BE2C (cell line): ENCODE data around the gene SPCS3.

ENCODE experiments used
- DNase-seq: peaks from one replicate; pipeline ENCODE4 v3.0.0-alpha.2; 2020
- H3K27me3 ChIP-seq: fragments of 250-450 bp; sonication (Bioruptor Pico); 2 replicates; pipeline ENCODE4 v1.5.1; 2020; ENCODE audit warnings: mild to moderate bottlenecking
- H3K36me3 ChIP-seq: fragments of 250-450 bp; sonication (Bioruptor Pico); 2 replicates; pipeline ENCODE4 v1.5.1; 2020; ENCODE audit warnings: mild to moderate bottlenecking
- H3K4me1 ChIP-seq: fragments of 250-450 bp; sonication (Bioruptor Pico); 2 replicates; pipeline ENCODE4 v1.5.1; 2020
- H3K4me3 ChIP-seq: 2 replicates; pipeline ENCODE4 v1.5.1; 2011; ENCODE audit warnings: low read depth, low read length
- H3K9me3 ChIP-seq: fragments of 250-450 bp; sonication (Bioruptor Pico); 2 replicates; pipeline ENCODE4 v1.5.1; 2020
- CTCF ChIP-seq: IDR thresholded peaks from 2 replicates; pipeline ENCODE4 v1.5.1; 2012; ENCODE audit warnings: mild to moderate bottlenecking, low read depth, low read length

SPCS3 gene

DNA sequence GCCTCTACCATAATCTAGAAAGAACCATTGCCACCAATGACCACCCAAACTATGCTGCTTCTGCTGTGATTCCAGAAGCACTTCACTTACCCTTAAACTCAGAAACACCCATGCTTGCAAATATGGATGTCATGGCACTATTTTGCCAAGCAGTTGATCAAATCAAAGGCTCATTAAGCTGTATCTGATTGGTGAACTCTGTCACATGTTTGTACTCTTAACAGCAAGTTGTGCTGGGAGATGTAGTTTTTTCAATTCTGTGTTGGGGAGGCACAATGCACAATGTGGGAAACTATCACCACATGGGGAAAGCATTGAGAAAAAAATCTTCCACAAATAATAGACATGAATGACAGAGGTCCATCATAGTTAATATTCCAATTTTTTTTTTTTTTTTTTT is 19.2 kb upstream of the SPCS3 start:
- DNase-seq, result no peak
- H3K4me1 ChIP-seq, result no peaks in the 10 kb centered on the region
- H3K27me3 ChIP-seq, result no peaks in the 10 kb centered on the region
- H3K9me3 ChIP-seq, result no peaks in the 10 kb centered on the region
- H3K4me3 ChIP-seq, result no peak overlapping the region
- TF ChIP-seq CTCF, result no peak
- no peaks in the 10 kb centered on the region for H3K36me3 ChIP-seq

- Histone ChIP-seq H3K9me3 (no peaks in the 10 kb centered on the region), H3K36me3 (no peaks in the 10 kb centered on the region), H3K4me1 (no peaks in the 10 kb centered on the region), H3K27me3 (no peaks in the 10 kb centered on the region), H3K4me3 (no peak overlapping the region)
- no peak for TF ChIP-seq CTCF
- no peak for DNase-seq
Observed at GRCh38 chr4:176302283-176303275, 17.2 kb upstream of the SPCS3 start.

DNA sequence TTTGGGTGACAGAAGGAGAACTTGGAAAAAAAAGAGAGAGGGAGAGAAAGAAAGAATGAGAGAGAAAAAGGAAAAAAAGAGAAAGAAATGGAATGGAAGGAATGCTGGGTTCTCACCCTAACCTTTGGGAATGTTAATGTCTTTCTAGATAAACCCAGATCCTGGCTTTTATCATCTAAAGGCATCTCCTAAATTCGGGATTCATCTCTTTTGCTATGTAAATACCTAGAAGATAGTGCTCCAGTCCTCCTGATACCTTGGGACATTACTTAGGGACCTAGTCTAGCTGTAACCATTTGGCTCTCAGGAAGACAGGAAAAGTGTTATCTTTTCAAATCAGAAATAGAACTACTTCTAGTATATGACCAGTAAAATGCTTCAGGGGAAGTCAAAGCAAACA is 15.8 kb upstream of the SPCS3 start:
- TF ChIP-seq CTCF, result no peak
- H3K36me3 ChIP-seq, result no peaks in the 10 kb centered on the region
- H3K4me1 ChIP-seq, result no peaks in the 10 kb centered on the region
- DNase-seq, result no peak
- H3K9me3 ChIP-seq, result no peaks in the 10 kb centered on the region
- H3K27me3 ChIP-seq, result no peaks in the 10 kb centered on the region
- H3K4me3 ChIP-seq, result no peak overlapping the region

DNA sequence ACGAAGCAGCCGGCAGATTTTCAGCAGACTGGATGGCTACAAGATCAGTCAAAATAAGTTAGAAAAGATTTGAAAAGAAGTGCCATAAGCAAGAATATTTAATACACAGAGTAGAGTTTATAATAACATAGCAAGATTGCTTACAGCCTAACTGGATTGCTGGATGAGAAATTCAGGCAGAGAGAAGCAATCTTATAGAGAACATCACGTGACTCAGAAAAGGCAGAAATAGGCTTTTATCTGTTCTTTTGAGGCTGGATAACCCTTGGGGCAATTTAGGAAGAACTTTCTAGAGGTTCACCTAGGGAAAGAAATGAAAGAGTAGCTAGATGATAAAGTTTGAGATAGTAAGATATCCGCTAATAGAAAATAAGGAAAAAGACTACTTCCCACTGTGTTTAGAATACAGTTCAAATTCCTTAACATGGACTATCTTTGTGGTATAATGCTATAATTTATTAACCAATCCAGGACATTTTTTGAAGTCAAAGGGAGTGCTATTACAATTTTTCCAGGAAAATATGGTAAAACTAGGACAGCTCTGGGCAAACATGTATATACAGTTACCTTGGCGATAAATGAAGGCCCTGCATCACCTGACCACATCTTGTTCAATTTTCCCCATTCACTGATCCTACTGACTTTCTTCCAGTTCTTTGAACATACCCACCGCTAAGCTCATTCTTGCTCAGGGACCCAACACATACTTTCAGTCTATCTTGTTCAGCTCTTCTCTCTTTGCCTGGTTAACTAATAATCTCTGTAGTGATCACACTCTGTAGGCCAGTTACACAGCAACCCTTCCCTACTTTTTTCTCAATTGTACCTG is 12.7 kb upstream of the SPCS3 start:
- no peak for TF ChIP-seq CTCF
- H3K4me3 ChIP-seq, result no peak overlapping the region

GRCh38 chr4:176307666-176307930 is 12.2 kb upstream of the SPCS3 start:
- Histone ChIP-seq H3K4me3 (no peak overlapping the region), H3K9me3 (no peaks in the 10 kb centered on the region), H3K36me3 (no peaks in the 10 kb centered on the region), H3K4me1 (no peaks in the 10 kb centered on the region), H3K27me3 (no peaks in the 10 kb centered on the region)
- no peak for TF ChIP-seq CTCF
- DNase-seq, result no peak

More for the DNA sequence above, 12.7 kb upstream of the SPCS3 start:
- Histone ChIP-seq H3K36me3 (no peaks in the 10 kb centered on the region), H3K27me3 (no peaks in the 10 kb centered on the region), H3K4me1 (no peaks in the 10 kb centered on the region), H3K9me3 (no peaks in the 10 kb centered on the region)
- DNase-seq, result no peak

DNA sequence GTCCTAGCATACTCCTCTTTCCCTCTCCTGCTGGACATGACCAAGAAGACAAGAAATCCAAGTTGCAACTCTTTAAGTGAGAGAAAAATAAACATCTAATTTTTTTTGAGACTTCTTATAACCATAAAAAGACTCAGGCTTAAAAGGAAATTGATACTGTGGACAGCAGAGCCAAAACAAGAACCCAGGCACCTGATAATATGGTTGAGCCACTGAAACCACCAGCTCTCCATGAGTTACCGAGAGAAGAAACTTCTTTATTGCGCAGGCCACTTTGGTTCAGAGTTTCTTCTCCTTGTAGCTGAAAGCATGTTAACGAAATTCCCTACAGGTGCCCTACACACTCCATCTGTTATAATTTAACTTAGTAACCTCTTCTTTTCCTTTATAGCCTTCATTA is 11.3 kb upstream of the SPCS3 start:
- H3K36me3 ChIP-seq, result no peaks in the 10 kb centered on the region
- no peaks in the 10 kb centered on the region for H3K4me1 ChIP-seq
- TF ChIP-seq CTCF, result no peak
- no peak overlapping the region for H3K4me3 ChIP-seq
- no peak for DNase-seq
- no peaks in the 10 kb centered on the region for H3K27me3 ChIP-seq
- no peaks in the 10 kb centered on the region for H3K9me3 ChIP-seq
